GM13977 (cell line): ENCODE measurements around the gene RASGRF2.

Source experiments
- DNase-seq: peaks from one replicate; pipeline ENCODE4 v3.0.0; 2012; ENCODE audit warnings: low spot score
- in situ Hi-C: fragments of 300-500 bp; cut with MboI; formaldehyde crosslinking; loops from one replicate; pipeline ENCODE4 v1.12.0; 2022; ENCODE audit warnings: low sequenced_read_pairs, low pct_unique_long_range_greater_than_20kb, mixed read lengths, inconsistent platforms; ENCODE audit not compliant: unreplicated experiment
- TF ChIP-seq, protein P1 (sequence below): IDR thresholded peaks from 2 replicates; pipeline ENCODE4 v1.5.1; 2012; ENCODE audit warnings: mild to moderate bottlenecking, control low read depth; ENCODE audit not compliant: insufficient read depth; ENCODE audit errors: extremely low read depth, missing control alignments

The RASGRF2 gene

DNA sequence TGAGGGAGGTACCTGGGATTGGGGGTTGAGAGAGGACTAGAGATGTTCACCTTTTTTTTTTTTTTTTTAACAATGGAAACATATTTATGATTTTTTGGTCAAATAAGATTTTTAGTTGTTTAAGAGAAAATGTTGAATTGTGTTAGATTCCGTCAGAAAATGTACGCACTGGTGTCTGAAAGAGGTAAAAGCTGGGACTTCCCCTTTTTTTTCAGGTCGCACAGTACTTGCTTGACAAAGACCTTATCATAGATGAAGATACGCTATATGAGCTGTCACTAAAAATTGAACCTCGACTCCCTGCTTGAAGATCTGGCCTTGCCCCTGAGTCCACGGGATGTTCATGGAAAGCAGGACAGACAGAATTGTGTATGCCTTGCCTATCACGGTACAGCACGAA, 265.3 kb downstream of the RASGRF2 start:
- in situ Hi-C loops: no loop called here
- TF ChIP-seq, protein P1, sequence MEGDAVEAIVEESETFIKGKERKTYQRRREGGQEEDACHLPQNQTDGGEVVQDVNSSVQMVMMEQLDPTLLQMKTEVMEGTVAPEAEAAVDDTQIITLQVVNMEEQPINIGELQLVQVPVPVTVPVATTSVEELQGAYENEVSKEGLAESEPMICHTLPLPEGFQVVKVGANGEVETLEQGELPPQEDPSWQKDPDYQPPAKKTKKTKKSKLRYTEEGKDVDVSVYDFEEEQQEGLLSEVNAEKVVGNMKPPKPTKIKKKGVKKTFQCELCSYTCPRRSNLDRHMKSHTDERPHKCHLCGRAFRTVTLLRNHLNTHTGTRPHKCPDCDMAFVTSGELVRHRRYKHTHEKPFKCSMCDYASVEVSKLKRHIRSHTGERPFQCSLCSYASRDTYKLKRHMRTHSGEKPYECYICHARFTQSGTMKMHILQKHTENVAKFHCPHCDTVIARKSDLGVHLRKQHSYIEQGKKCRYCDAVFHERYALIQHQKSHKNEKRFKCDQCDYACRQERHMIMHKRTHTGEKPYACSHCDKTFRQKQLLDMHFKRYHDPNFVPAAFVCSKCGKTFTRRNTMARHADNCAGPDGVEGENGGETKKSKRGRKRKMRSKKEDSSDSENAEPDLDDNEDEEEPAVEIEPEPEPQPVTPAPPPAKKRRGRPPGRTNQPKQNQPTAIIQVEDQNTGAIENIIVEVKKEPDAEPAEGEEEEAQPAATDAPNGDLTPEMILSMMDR: no peak
- DNase-seq: no peak

DNA sequence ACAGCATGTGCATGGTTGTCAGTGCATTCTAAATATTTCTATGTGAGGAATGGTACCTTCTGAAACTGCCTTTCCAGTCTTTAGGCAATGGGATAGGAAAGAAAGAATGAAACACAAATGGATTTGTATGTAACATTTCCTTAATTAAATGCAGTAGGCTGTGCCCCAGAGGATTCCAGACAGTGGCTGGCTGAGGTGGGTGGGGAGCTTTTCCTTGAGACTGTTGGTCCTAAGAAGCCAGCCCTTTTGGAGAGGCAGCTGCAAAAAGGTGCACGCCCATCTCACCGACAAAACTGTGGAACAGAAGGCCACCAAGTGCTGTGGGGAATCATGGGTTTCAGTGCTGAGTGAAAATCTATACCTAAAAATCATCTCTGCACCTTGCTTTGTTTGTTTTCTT, 266.1 kb downstream of the RASGRF2 start:
- TF ChIP-seq, protein P1: no peak
- DNase-seq: no peak
- in situ Hi-C loops: no loop called here

DNA sequence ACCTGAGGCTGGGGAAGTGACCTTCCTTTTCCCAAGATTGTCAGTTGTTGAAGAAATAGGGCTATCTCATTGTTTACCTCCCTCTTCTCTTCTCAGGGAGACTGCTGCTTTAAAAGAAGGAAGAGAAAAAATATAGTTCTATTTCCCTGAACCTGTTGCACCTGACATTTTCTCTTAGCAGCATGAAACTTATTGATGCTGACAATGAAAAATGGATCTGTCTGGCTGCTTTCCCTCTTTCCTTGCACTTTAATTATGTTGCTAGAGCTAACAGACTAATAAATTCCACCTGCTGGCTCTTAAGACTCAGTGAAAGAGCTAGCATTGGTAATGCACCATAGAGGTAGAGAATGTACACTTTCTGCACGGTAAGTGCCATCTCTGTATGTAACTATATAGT, 266.8 kb downstream of the RASGRF2 start:
- TF ChIP-seq, protein P1: no peak
- DNase-seq: no peak
- in situ Hi-C loops: no loop called here

DNA sequence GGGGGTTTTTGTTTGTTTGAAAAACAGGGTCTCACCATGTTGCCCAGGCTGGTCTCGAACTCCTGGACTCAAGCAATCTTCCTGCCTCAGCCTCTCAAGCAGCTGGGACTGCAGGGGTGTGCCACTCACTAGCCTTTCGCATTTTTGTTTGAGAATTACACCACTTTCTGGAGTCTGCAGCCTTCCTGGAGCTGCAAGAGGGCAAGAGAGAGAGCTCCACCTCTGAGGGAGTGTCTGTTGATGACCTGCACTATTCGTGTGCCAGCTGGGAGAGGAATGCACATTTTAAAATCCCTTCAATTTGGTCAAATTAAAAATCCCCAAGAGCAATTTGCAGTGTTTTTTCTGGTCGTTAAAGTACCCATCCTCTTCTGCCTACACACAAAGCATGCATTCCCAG, 267.9 kb downstream of the RASGRF2 start:
- DNase-seq: no peak
- TF ChIP-seq, protein P1: no peak
- in situ Hi-C loops: no loop called here

DNA sequence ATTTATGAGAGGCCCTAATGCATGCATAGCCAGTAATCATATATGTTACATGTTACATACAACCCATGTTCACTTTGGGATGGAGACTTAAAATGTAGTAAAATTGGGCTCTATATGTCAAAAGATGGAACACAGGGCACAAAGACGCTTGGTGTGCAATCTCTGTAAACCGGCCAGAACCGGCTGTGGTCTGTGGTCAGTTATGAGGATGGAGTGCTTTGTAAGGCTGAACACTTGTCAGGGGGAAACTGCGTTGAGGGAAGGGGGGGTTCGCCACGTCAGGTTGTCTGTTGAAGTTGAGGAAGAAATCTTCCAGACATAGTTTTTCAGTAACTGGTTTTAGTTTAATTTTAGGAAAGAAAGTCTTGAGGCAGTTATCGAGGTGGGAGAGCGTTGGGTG, 270.3 kb downstream of the RASGRF2 start:
- in situ Hi-C loops: no loop called here
- TF ChIP-seq, protein P1: no peak
- no peak for DNase-seq

DNA sequence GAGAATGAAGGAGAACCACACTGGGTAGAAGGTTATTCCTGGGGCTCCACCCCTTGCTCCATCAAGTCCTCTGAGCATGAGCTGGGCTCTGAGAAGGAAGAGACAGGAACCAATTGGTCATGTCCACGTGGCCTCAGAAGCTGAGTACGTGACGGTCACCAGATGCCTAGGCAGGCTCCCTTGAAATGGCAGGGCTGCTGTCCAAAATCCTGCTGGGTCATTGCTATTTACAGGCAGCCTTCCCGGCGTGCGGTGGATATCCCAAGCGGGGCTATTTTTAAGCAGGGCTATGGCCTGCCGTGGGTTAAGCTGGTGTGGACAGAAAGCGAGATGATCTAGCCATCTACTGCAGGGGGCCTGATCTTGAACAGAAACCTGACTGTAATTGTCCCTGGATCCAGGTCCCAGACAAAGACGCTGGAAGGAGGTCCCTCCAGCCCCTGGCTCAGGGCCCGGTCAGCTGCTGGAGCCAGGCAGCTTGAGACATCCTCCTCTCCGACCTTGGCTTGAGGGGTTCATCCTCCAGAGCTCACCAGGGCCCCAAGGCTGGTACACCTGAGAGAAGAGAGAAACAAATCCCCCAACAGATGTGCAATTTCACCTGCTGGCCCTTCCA, 272.4 kb downstream of the RASGRF2 start:
- DNase-seq: no peak
- TF ChIP-seq, protein P1: no peak
- in situ Hi-C loops: no loop called here
